ENCODE measurements around the gene NLK. TPM values are rescaled to one million over a fixed set of nuclear protein-coding genes. Genes with fewer than 3 reads are reported as not detected.
"Not testable (repeated sequence)": the region's sequence is repeated elsewhere in the genome, so short reads cannot be mapped to it uniquely, and the experiment has no call there.

NLK gene
- total RNA-seq, 3 donors from 2014 or later = 9.8 to 11.2 (median 10.9) TPM

DNA sequence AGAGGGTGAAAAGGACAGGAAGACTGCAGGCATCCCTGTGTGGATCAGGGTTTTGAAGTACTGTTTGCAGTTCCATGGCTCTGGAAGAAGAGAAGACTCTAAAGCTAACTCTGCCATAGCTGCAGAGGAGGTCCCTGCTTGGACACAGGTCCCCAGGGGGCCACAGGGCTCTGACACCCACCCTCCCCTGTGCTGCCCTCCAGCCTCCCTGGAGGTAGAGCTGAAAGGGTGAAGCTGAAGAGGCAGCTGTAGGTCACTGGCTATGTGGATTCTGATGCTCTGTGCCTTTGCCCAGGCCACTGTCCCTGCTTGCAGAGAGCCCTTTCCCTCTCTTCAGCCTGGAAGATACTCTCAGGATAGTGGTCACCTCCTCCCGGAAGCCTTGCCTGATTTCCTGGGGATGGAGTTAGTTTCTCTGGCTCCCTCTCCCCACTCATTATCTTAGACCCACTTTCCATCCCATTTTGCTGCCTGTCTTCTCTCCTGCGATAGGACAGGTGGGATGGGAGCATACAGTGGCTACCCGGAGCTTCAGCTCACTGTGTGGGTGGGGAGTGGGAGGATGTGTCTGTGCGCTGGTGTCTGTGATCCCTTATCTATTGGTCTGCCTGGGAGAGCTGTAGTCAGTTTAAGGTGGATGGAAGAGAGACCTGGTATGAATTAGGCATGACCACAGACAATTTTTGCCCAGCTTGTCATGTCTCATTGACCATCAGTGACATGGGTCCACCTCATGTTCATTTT, 186.7 kb downstream of the NLK start:
- Mint-ChIP-seq H3K36me3 (ENCODE audit: insufficient read depth) (no peaks in the 10 kb centered on the region), H3K9me3 (no peaks in the 10 kb centered on the region), H3K4me1 (ENCODE audit: low read depth) (peaks cover 12% of the 10 kb centered on the region), H3K27me3 (ENCODE audit: low read depth) (peaks cover 56% of the 10 kb centered on the region), H3K4me3 (no peak overlapping the region)
- ATAC-seq = no peak
- no peak for DNase-seq

DNA sequence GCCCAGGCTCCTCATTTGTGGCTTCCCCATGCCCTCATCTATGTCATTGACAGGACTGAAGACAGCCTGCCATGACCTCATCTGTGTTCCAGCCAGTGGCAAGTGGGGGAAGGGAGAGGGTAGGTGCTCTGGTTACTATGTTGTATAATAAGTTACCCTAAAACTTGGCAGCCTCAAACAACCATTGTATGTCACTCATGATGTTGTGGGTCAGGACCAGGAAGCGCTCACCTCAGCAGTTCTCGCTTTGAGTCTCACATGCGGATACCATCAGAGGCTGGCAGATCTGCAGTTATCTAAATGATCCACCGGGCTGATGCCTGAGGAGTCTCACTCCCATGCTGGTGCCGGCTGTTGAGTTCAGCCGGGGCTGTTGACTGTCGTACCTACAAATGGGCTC, 187.5 kb downstream of the NLK start:
- H3K4me1 Mint-ChIP-seq (ENCODE audit: low read depth) = peaks cover 12% of the 10 kb centered on the region
- ATAC-seq = peak; percentile 48 to 49
- H3K9me3 Mint-ChIP-seq = no peaks in the 10 kb centered on the region
- no peak overlapping the region for H3K4me3 Mint-ChIP-seq
- H3K36me3 Mint-ChIP-seq (ENCODE audit: insufficient read depth) = no peaks in the 10 kb centered on the region
- DNase-seq = no peak
- H3K27me3 Mint-ChIP-seq (ENCODE audit: low read depth) = peaks cover 58% of the 10 kb centered on the region

DNA sequence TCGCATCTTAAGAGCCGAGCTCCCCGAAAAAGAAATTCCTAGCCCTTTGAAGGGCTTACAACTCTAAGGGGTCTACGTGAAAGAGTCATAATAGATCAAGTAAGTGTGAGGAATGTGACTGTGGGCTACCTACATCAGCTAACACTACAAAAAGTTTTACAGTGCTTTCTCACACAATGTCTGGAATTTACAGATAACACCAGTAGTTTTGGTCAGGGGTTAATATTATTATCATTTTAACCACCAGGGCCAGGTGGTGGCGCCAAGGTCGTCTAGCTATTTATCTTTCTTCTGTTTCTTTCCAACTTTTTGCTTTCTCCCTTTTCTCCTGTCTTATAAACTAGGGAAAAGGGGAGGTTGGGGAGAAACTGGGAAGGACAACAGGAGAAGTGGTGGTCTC, 188.1 kb downstream of the NLK start:
- H3K36me3 Mint-ChIP-seq (ENCODE audit: insufficient read depth); ATAC-seq; DNase-seq; H3K9me3 Mint-ChIP-seq; H3K4me3 Mint-ChIP-seq: not testable (repeated sequence)
- H3K4me1 Mint-ChIP-seq (ENCODE audit: low read depth) = peaks cover 12% of the 10 kb centered on the region
- H3K27me3 Mint-ChIP-seq (ENCODE audit: low read depth) = peaks cover 57% of the 10 kb centered on the region

DNA sequence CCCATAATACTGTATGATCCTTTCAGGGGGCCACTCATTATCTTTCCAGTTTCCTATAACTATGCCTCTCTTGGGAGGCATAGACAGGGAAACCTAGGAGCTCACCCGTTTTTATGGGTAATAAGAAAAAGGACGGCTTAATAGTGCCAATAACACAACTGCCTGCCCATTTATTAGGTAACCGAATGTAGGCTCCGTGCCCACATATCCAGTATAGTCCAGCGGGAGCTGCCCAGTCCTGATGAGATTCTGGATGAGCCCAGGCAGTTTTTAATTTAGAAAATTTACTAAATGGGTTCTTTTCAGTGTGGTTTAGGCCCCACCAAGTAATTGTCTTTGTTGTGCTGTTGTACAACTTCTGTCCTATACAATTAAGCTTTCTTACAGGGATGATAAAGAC, 189.1 kb downstream of the NLK start:
- peaks cover 48% of the 10 kb centered on the region for H3K27me3 Mint-ChIP-seq (ENCODE audit: low read depth)

DNA sequence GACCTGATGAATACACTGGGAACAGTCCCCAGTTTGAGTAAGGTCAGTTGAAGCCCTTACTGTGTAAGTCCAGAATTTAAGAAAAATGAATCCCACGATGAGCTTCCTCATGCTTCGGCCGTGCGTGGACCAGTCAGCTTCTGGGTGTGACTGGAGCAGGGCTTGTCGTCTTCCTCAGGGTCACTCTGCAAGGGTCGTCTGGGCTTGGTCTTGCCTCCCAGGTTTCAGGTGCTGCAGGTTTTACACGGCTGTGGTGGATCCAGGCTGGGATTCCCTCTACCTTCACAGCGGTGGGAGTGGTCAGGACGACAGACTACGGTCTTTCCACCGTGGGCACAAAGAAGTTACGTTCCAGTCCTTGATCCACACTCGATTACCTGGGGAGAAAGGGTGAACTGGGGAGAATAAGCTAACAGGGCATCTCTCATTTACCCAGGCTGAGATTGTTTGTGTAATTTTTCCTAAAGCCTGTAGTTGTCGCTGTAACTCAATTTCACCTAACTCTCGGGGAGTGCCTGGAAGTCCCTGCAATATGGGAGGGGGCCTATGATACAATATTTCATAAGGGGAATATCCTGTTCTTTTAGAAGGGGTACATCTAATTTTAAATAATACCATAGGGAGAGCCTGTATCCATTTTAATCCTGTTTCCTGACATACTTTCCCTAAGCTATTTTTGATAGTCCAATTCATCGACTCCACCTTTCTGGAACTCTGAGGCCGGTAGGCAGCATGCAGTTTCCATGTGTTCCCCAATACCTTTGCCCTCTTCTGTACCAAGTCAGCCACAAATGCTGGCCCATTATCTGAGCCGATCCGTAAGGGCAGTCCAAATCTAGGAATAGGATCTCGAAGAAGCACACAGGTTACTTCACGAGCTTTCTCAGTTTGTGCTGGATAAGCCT, 190.7 kb downstream of the NLK start:
- not testable (repeated sequence) for H3K4me3 Mint-ChIP-seq; ATAC-seq; H3K9me3 Mint-ChIP-seq; DNase-seq; H3K4me1 Mint-ChIP-seq (ENCODE audit: low read depth); H3K36me3 Mint-ChIP-seq (ENCODE audit: insufficient read depth)
- H3K27me3 Mint-ChIP-seq (ENCODE audit: low read depth) = peaks cover 36% of the 10 kb centered on the region

More for the DNA sequence above, 189.1 kb downstream of the NLK start:
- not testable (repeated sequence) for DNase-seq; ATAC-seq; H3K36me3 Mint-ChIP-seq (ENCODE audit: insufficient read depth); H3K4me3 Mint-ChIP-seq; H3K9me3 Mint-ChIP-seq
- H3K4me1 Mint-ChIP-seq (ENCODE audit: low read depth) = peaks cover 12% of the 10 kb centered on the region

DNA sequence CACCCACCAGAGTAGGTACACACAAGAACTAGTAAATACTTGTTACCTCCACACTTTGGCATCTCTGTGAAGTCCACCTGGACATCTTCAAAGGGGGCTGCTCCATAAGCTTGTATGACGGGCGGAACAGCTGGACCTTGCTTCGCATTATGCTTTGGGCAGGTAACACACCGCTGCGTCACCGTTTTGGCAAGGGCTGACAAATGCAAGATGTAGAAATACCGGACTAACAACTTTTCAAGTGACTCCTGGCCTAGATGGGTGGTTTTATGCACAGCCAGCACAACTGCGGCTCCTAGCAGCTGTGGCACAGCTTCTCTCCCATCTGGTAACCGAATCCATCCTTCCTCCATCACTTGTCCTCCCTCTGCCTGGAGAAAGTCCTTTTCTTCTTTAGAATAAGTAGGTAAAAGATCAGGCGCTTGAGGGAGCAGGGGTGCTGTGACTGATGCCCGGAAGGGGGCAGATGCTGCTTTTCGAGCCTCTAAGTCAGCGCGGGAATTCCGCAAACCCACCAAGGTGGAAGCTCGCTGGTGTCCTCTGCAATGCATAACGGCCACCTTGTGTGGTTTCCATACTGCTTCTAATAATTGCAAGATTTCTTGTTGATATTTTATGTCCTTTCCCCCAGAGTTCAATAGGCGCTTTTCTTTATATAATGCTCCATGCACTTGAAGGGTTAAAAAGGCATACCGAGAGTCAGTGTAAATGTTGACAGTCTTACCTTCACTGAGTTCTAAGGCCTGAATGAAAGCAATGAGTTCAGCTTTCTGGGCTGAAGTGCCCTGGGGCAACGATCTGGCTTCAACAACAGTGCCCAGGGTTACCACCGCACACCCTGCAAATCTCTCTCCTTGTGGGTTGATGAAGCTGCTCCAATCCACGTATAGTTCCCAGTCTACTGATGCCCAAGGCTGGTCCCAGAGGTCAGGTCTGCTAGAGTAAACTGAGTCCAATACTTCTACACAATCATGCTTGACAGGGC, 191.7 kb downstream of the NLK start:
- H3K27me3 Mint-ChIP-seq (ENCODE audit: low read depth) = peaks cover 28% of the 10 kb centered on the region
- H3K4me1 Mint-ChIP-seq (ENCODE audit: low read depth); H3K4me3 Mint-ChIP-seq; DNase-seq; H3K36me3 Mint-ChIP-seq (ENCODE audit: insufficient read depth); ATAC-seq; H3K9me3 Mint-ChIP-seq: not testable (repeated sequence)

DNA sequence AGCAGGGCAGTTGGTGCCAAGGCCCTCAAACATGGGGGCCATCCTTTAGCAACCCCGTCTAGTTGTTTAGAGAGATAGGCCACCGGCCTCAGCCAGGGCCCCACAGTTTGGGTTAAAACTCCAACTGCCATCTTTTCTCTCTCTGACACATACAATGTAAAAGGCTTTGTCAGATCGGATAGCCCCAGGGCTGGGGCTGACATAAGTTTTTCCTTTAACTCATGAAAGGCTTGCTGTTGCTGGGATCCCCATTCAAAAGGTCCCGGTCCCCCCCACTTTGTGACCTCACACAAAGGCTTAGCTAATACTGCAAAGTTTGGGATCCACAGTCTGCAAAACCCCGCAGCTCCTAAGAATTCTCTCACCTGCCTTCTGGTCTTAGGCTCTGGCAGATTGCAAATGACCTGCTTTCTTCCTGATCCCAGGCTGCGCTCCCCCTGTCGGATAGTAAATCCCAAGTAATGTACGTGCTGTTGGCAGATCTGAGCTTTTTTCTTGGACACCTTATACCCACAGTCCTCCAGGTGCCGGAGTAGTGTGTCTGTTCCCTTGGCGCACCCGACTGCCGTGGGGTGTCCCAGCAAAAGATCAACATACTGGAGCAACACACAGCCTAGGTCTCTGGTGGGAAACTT, 192.7 kb downstream of the NLK start:
- H3K9me3 Mint-ChIP-seq; H3K36me3 Mint-ChIP-seq (ENCODE audit: insufficient read depth); DNase-seq; ATAC-seq; H3K4me3 Mint-ChIP-seq; H3K4me1 Mint-ChIP-seq (ENCODE audit: low read depth): not testable (repeated sequence)
- peaks cover 20% of the 10 kb centered on the region for H3K27me3 Mint-ChIP-seq (ENCODE audit: low read depth)

DNA sequence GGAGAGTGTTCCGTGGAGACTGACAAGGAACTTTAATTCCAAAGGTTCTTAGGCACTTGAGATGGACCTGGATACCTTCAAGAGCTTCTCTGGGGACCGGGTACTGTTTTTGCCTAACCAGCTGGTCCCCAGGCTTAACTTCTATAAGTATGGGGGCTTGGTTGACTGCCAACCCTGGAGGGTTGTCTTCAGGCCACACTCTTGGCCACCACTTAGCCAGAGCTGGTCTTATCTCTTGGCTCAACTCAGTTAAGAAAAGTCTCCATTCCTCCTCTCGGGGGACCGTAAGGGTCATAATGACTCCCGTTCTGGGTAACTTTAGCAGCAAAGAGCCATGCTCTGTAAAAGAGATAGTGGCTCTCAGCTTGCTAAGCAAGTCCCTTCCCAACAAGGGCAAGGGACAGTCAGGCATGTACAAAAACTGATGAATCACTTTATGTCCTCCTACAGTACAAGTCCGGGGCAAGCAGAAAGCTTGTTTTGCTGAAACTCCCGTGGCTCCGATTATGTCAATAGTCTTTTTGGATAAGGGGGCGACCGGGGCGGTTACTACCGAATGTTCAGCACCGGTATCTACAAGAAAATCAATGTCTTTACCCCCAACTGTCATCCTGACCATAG, 193.7 kb downstream of the NLK start:
- H3K27me3 Mint-ChIP-seq (ENCODE audit: low read depth) = peaks cover 11% of the 10 kb centered on the region
- not testable (repeated sequence) for H3K4me1 Mint-ChIP-seq (ENCODE audit: low read depth); DNase-seq; H3K4me3 Mint-ChIP-seq; ATAC-seq; H3K36me3 Mint-ChIP-seq (ENCODE audit: insufficient read depth); H3K9me3 Mint-ChIP-seq

DNA sequence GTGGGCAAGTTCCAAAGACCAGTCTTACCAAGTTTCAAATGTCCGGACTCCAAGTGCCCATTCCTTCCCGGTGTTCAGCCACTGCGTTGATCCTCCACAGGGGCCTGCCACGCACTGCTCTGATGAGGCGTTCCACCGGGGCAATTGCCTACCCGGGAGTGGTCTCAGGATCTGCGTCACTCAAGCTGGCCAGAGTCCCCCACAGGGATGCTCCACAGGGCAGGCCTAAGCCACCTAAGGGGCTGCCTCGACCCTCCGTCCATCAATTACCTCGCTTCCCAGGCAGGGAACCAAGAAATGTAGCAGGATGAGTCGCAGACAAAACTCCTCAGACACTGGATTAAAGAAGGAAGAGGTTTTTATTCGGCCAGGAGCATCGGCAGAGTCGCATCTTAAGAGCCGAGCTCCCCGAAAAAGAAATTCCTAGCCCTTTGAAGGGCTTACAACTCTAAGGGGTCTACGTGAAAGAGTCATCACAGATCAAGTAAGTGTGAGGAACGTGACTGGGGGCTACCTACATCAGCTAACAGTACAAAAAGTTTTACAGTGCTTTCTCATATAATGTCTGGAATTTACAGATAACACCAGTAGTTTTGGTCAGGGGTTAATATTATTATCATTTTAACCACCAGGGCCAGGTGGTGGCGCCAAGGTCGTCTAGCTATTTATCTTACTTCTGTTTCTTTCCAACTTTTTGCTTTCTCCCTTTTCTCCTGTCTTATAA, 196.2 kb downstream of the NLK start:
- ATAC-seq; DNase-seq; H3K36me3 Mint-ChIP-seq (ENCODE audit: insufficient read depth); H3K4me3 Mint-ChIP-seq; H3K27me3 Mint-ChIP-seq (ENCODE audit: low read depth); H3K4me1 Mint-ChIP-seq (ENCODE audit: low read depth); H3K9me3 Mint-ChIP-seq: not testable (repeated sequence)

DNA sequence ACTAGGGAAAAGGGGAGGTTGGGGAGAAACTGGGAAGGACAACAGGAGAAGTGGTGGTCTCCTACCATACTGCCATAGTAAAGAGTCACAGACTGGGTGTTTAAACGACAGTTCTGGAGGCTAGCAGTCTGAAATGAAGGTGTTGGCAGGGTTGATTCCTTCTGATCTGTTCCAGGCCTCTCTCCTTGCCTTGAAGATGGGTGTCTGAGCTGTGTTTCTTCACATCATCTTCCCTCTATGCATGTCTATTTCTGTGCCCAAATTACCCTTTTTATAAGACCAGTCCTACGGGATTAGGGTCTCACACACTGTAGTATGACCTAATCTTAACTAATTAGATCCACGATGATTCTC, 196.8 kb downstream of the NLK start:
- Mint-ChIP-seq H3K4me1 (ENCODE audit: low read depth) (no peaks in the 10 kb centered on the region), H3K27me3 (ENCODE audit: low read depth) (peaks cover 3% of the 10 kb centered on the region), H3K36me3 (ENCODE audit: insufficient read depth) (no peaks in the 10 kb centered on the region), H3K4me3 (no peak overlapping the region), H3K9me3 (no peaks in the 10 kb centered on the region)
- DNase-seq = no peak
- ATAC-seq = no peak

DNA sequence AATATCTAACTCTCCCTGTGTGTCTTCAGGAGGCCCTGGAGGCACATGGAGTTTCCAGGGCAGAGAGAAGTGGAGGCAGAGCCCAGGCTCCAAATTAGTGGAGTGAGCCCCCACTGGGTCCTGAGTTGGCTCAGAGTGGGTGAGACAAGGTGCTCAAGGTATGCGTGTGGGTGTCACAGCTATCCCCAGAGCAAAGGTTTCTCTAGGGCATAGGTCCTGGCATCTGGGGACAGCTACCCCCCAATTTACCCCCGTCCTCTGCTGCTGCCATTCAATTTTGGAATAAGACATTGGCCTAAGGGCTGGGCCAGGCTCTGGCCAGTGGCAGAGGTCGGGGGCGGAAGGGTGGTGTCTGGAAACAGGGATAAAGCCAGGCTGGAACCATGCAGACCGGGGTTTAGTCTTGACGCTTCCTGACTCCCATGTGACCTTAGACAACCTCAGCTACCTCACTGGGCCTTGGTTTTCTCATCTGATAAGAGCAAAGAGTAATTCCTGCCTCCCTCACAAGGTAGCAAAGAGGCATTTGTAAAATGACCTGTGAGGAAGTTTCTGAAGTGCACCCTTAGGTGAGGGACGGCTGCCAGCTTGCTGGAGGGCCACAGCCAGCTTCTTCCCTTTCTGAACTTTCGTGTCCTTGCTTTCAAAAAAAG, 198.3 kb downstream of the NLK start:
- ATAC-seq = no peak
- Mint-ChIP-seq H3K4me3 (no peak overlapping the region), H3K27me3 (ENCODE audit: low read depth) (peaks cover 2% of the 10 kb centered on the region), H3K36me3 (ENCODE audit: insufficient read depth) (no peaks in the 10 kb centered on the region), H3K4me1 (ENCODE audit: low read depth) (no peaks in the 10 kb centered on the region), H3K9me3 (no peaks in the 10 kb centered on the region)
- no peak for DNase-seq

DNA sequence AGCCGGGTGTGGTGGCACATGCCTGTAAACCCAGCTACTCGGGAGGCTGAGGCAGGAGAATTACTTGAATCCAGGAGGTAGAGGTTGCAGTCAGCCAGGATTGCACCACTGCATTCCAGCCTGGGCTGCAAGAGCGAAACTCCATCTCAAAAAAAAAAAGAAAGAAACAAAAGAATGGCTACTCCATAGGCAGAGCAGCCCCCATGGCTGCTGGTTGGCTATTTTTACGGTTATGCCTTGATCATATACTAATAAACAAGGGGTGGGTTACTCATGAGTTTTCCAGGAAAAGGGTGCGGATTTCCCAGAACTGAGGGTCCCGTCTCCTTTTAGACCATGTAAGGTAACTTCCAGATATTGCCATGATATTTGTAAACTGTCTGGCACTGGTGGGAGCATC, 200.3 kb downstream of the NLK start:
- Mint-ChIP-seq H3K36me3 (ENCODE audit: insufficient read depth) (no peaks in the 10 kb centered on the region), H3K4me1 (ENCODE audit: low read depth) (no peaks in the 10 kb centered on the region), H3K27me3 (ENCODE audit: low read depth) (peaks cover 2% of the 10 kb centered on the region), H3K9me3 (no peaks in the 10 kb centered on the region), H3K4me3 (no peak overlapping the region)
- ATAC-seq = no peak
- no peak for DNase-seq

Measured in activated T-cell treated with anti-CD3 and anti-CD28 coated beads, Interleukin-2, amount 50 U/mL, for 4 hours (primary cell).